ENCODE results near the gene MRM1.

- no peak for TF ChIP-seq EZH2 (IDR thresholded peaks at IDR 0.05; ENCODE audit: borderline replicate concordance, low read length)
- TF ChIP-seq, protein P1, sequence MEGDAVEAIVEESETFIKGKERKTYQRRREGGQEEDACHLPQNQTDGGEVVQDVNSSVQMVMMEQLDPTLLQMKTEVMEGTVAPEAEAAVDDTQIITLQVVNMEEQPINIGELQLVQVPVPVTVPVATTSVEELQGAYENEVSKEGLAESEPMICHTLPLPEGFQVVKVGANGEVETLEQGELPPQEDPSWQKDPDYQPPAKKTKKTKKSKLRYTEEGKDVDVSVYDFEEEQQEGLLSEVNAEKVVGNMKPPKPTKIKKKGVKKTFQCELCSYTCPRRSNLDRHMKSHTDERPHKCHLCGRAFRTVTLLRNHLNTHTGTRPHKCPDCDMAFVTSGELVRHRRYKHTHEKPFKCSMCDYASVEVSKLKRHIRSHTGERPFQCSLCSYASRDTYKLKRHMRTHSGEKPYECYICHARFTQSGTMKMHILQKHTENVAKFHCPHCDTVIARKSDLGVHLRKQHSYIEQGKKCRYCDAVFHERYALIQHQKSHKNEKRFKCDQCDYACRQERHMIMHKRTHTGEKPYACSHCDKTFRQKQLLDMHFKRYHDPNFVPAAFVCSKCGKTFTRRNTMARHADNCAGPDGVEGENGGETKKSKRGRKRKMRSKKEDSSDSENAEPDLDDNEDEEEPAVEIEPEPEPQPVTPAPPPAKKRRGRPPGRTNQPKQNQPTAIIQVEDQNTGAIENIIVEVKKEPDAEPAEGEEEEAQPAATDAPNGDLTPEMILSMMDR (IDR thresholded peaks at IDR 0.05; ENCODE audit: low read length): no peak
Measured at GRCh38 chr17:36578671-36579070, 22.7 kb upstream of the MRM1 start.
